Keratinocyte (primary cell): Measurements from ENCODE around the gene IQCE. TPM values are rescaled to one million over a fixed set of nuclear protein-coding genes. Genes with fewer than 3 reads are reported as not detected.

Source experiments
- DNase-seq: peaks from one replicate; pipeline ENCODE4 v3.0.0-alpha.2; 2011; ENCODE audit warnings: low read depth, missing footprints, low spot score
- FAIRE-seq: peaks from 2 replicates; lab custom pipeline; 2011; peaks lifted over from hg19 to GRCh38; lab: Jason Lieb, UNC
- H2AFZ ChIP-seq: 2 replicates; pipeline ENCODE4 v1.6.0; 2012; ENCODE audit warnings: low read length, control low read depth, inconsistent platforms; ENCODE audit not compliant: control insufficient read depth
- H3K27ac ChIP-seq: 2 replicates; pipeline ENCODE4 v1.5.1; 2011; ENCODE audit warnings: low read length; ENCODE audit not compliant: control insufficient read depth, insufficient read depth
- H3K27me3 ChIP-seq: 3 replicates; pipeline ENCODE4 v1.6.0; 2011; ENCODE audit warnings: low read length; ENCODE audit not compliant: control insufficient read depth, insufficient read depth; ENCODE audit errors: extremely low read depth
- H3K36me3 ChIP-seq, 2 experiments: 2 replicates in 1 of 2; 3 replicates in 1 of 2; pipeline ENCODE4 v1.5.1; 2011; ENCODE audit warnings: low read length in 2 of 2, mild to moderate bottlenecking in 1 of 2; ENCODE audit not compliant: control insufficient read depth in 2 of 2, insufficient read depth in 2 of 2; ENCODE audit errors: extremely low read depth in 1 of 2
- H3K4me1 ChIP-seq: 3 replicates; pipeline ENCODE4 v1.5.1; 2011; ENCODE audit warnings: low read length; ENCODE audit not compliant: control insufficient read depth, insufficient read depth; ENCODE audit errors: extremely low read depth
- H3K4me2 ChIP-seq: 3 replicates; pipeline ENCODE4 v1.6.0; 2011; ENCODE audit warnings: low read depth, low read length; ENCODE audit not compliant: control insufficient read depth, insufficient read depth; ENCODE audit errors: extremely low read depth
- H3K4me3 ChIP-seq, 3 experiments: fragments of 200-600 bp in 1 of 3; sonication (generic) in 1 of 3; 2 replicates in 2 of 3; 3 replicates in 1 of 3; pipeline ENCODE4 v1.5.1; 2011 to 2016; ENCODE audit warnings: low read length in 3 of 3, mild to moderate bottlenecking in 3 of 3, control low read depth in 2 of 3, inconsistent platforms in 1 of 3, low read depth in 1 of 3, mixed read lengths in 1 of 3, mixed run types in 1 of 3, moderate library complexity in 1 of 3; ENCODE audit not compliant: control insufficient read depth in 2 of 3, insufficient read depth in 2 of 3; ENCODE audit errors: extremely low read depth in 1 of 3
- H3K79me2 ChIP-seq: 2 replicates; pipeline ENCODE4 v1.6.0; 2012; ENCODE audit warnings: low read length; ENCODE audit not compliant: control insufficient read depth, insufficient read depth
- H3K9ac ChIP-seq: 3 replicates; pipeline ENCODE4 v1.6.0; 2011; ENCODE audit warnings: low read length; ENCODE audit not compliant: control insufficient read depth, insufficient read depth; ENCODE audit errors: extremely low read depth
- H3K9me1 ChIP-seq: 3 replicates; pipeline ENCODE4 v1.6.0; 2011; ENCODE audit warnings: low read length; ENCODE audit not compliant: control insufficient read depth, insufficient read depth; ENCODE audit errors: extremely low read depth
- H3K9me3 ChIP-seq: 2 replicates; pipeline ENCODE4 v1.5.1; 2012; ENCODE audit warnings: low read depth, low read length; ENCODE audit not compliant: control insufficient read depth
- H4K20me1 ChIP-seq: 3 replicates; pipeline ENCODE4 v1.6.0; 2011; ENCODE audit warnings: low read length; ENCODE audit not compliant: control insufficient read depth, insufficient read depth; ENCODE audit errors: extremely low read depth
- EZH2 ChIP-seq: IDR thresholded peaks from one replicate; pipeline ENCODE4 v1.6.1; 2012; ENCODE audit warnings: inconsistent platforms, mild to moderate bottlenecking, low read length, moderate library complexity
- dilution Hi-C: fragments of 300-500 bp; cut with MboI; formaldehyde crosslinking; loops from one replicate; pipeline ENCODE4 v1.7.0; 2020; ENCODE audit warnings: low sequenced_read_pairs; ENCODE audit not compliant: extremely low pct_ligation_motif_present
- polyA plus RNA-seq, 5 experiments: library from polyadenylated mRNA; depleted of rRNA in 3 of 5; stranded (reverse) in 3 of 5; stranded (forward) in 1 of 5; unstranded in 1 of 5; fragments of >200 nt; gene quantifications; 1 replicate in 1 of 5; 2 replicates in 3 of 5; 3 replicates in 1 of 5; pipeline versions ENCODE4 v1.2.1 to v1.2.3, GENCODE V29; 2011 to 2012; ENCODE audit warnings: missing spikeins in 2 of 5, low read depth in 1 of 5, low replicate concordance in 1 of 5
- TF ChIP-seq, protein P1 (sequence below), 3 experiments: IDR thresholded peaks in 1 of 3; conservative IDR thresholded peaks in 1 of 3; optimal IDR thresholded peaks in 1 of 3; 2 replicates in 2 of 3; 3 replicates in 1 of 3; pipeline versions ENCODE3 to v1.5.1; 2011; ENCODE audit warnings: low read length in 3 of 3, mild to moderate bottlenecking in 3 of 3, moderate library complexity in 2 of 3, control low read depth in 1 of 3, inconsistent platforms in 1 of 3; ENCODE audit not compliant: insufficient read depth in 2 of 3; ENCODE audit errors: extremely low read depth in 1 of 3

IQCE gene
- polyA plus RNA-seq, 1 donor (not counting 4 experiments of a cell fraction or from before 2014, with no cell fraction given), result 5.2 TPM

DNA sequence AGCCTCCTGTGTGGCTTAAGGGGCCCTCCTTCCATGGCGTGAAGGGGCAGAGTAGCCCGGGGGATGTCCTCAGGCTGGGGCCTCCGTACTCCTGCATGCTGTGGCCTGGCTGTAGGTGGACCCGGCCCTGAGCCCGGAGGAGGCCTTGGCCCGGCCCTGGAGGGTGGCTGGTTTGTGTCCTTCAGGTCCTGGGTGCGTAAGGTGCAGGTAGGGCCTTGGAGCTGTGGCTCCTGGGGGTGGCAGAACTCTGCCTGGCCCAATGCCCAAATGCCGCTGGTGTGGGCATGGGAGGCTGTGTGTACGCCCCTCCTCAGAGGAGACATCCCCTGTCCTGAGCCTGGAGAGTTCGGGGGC, 102.3 kb downstream of the IQCE start:
- Histone ChIP-seq H3K4me2 (no peak overlapping the region), H3K9me1 (no peaks in the 10 kb centered on the region), H3K36me3 (peaks cover 4 to 17% of the 10 kb centered on the region in 2 experiments), H3K79me2 (no peaks in the 10 kb centered on the region), H3K9me3 (no peaks in the 10 kb centered on the region), H3K9ac (no peak overlapping the region), H3K27me3 (peaks cover 4% of the 10 kb centered on the region), H3K4me3 (no peak overlapping the region), H3K4me1 (peaks cover 3% of the 10 kb centered on the region), H2AFZ (no peak overlapping the region), H4K20me1 (no peaks in the 10 kb centered on the region), H3K27ac (no peak overlapping the region)
- no peak for TF ChIP-seq EZH2
- TF ChIP-seq, protein P1, sequence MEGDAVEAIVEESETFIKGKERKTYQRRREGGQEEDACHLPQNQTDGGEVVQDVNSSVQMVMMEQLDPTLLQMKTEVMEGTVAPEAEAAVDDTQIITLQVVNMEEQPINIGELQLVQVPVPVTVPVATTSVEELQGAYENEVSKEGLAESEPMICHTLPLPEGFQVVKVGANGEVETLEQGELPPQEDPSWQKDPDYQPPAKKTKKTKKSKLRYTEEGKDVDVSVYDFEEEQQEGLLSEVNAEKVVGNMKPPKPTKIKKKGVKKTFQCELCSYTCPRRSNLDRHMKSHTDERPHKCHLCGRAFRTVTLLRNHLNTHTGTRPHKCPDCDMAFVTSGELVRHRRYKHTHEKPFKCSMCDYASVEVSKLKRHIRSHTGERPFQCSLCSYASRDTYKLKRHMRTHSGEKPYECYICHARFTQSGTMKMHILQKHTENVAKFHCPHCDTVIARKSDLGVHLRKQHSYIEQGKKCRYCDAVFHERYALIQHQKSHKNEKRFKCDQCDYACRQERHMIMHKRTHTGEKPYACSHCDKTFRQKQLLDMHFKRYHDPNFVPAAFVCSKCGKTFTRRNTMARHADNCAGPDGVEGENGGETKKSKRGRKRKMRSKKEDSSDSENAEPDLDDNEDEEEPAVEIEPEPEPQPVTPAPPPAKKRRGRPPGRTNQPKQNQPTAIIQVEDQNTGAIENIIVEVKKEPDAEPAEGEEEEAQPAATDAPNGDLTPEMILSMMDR (optimal IDR thresholded peaks at IDR 0.05 in 1 of 3, IDR thresholded peaks at IDR 0.05 in 1 of 3, conservative IDR thresholded peaks at IDR 0.05 in 1 of 3; ENCODE audit: extremely low read depth in 1 of 3, insufficient read depth in 2 of 3, low read length in 3 of 3), result peak in 1 of 3 experiments; percentile 1
- no peak for FAIRE-seq
- no peak for DNase-seq
- dilution Hi-C loops, result no loop called here

DNA sequence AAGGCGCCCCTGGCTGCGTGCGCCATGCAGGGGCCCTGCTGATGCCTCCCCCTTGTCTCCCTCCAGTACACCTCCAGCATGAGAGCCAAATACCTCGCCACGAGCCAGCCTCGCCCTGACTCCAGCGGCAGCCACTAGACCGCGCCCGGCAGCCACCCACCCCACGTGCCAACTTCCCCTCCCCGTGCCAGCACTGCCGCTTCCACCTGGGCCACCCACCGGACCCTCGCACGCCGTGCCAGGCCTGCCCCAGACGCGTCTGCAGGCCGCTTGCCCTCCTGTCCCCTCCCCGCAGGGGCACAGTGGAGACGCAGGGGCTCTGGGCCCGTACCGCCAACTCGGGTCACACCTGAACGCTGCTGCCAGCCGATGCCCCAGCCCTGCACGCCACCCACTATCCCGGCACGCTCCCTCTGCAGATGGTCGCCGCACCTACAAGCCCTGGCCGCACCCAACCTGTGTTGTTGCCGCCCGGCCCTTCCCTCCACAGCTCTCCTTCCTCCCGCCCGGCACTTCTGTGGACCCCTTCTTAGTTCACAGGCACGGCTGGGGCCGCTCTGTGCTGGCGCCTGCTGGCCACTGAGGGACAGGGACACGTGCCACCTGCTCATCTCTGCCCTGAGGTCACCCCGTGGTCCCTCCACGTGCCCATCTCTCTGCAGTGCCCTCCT, 103.0 kb downstream of the IQCE start:
- no peak for DNase-seq
- H3K4me1 ChIP-seq, result peaks cover 3% of the 10 kb centered on the region
- H3K79me2 ChIP-seq, result no peaks in the 10 kb centered on the region
- H2AFZ ChIP-seq, result no peak overlapping the region
- no peak overlapping the region for H3K4me2 ChIP-seq
- no peak for TF ChIP-seq EZH2
- TF ChIP-seq, protein P1 (optimal IDR thresholded peaks at IDR 0.05 in 1 of 3, IDR thresholded peaks at IDR 0.05 in 1 of 3, conservative IDR thresholded peaks at IDR 0.05 in 1 of 3; ENCODE audit: extremely low read depth in 1 of 3, insufficient read depth in 2 of 3, low read length in 3 of 3), result peak in 2 of 3 experiments; percentile 36 to 41
- H3K9ac ChIP-seq, result no peak overlapping the region
- H3K9me3 ChIP-seq, result no peaks in the 10 kb centered on the region
- no peaks in the 10 kb centered on the region for H3K9me1 ChIP-seq
- H4K20me1 ChIP-seq, result no peaks in the 10 kb centered on the region
- dilution Hi-C loops, result no loop called here
- H3K27me3 ChIP-seq, result peaks cover 7% of the 10 kb centered on the region
- no peak for FAIRE-seq
- H3K4me3 ChIP-seq, result no peak overlapping the region
- H3K27ac ChIP-seq, result no peak overlapping the region
- H3K36me3 ChIP-seq, result peaks cover 2 to 13% of the 10 kb centered on the region in 2 experiments
